Kidney capillary endothelial cell (primary cell): ENCODE measurements around the gene CYFIP2.

Experiments
- DNase-seq: peaks from one replicate; pipeline ENCODE4 v3.0.0-alpha.2; 2018; ENCODE audit warnings: low spot score

Gene CYFIP2

DNA sequence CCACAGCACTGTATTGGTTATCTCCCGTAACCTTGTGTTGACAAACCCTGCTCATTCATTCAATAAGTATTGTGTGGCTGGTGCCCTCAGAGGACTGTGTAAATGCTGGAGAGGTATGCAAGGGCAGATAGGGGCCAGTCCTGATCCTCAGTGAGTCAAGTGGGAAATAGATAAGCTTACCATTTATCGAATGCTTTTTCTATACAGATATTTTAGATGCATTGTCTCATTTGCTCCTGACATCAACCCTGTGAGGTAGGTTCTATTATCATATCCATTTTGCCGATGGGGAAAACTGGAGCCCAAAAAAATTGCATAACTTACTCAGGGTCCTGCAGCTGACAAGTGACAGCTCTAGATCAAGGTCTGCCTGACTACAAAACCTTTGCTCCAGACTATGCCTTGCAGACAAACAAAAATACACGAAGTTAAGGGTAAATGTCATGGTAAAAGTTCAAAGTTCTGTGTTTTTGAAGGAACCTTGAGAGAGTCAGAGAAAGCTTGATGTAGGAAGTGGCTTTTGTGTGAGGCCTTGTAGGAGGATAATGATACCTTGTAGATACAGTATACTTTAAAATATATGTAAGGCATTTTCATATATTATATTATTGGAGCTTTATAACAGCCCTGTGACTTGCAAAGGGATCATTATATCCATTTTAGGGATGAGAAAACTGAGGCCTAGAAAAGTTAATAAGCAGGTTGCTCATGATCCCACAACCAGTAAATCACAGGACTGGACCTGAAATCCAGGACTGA is 22.7 kb downstream of the CYFIP2 start:
- no peak for DNase-seq

GRCh38 chr5:157289164-157289819 is 23.4 kb downstream of the CYFIP2 start:
- no peak for DNase-seq

GRCh38 chr5:157290156-157290980 is 24.4 kb downstream of the CYFIP2 start:
- DNase-seq = no peak

GRCh38 chr5:157290981-157291711 is 25.2 kb downstream of the CYFIP2 start:
- no peak for DNase-seq

- no peak for DNase-seq
Measured at GRCh38 chr5:157292599-157292998, 26.7 kb downstream of the CYFIP2 start.

GRCh38 chr5:157294407-157295091 is 28.6 kb downstream of the CYFIP2 start:
- no peak for DNase-seq

- DNase-seq = no peak
Measured at GRCh38 chr5:157295247-157295646, 29.3 kb downstream of the CYFIP2 start.

GRCh38 chr5:157300564-157300963 is 34.6 kb downstream of the CYFIP2 start:
- DNase-seq = no peak

- DNase-seq = no peak
Measured at GRCh38 chr5:157301066-157301465, 35.1 kb downstream of the CYFIP2 start.

DNA sequence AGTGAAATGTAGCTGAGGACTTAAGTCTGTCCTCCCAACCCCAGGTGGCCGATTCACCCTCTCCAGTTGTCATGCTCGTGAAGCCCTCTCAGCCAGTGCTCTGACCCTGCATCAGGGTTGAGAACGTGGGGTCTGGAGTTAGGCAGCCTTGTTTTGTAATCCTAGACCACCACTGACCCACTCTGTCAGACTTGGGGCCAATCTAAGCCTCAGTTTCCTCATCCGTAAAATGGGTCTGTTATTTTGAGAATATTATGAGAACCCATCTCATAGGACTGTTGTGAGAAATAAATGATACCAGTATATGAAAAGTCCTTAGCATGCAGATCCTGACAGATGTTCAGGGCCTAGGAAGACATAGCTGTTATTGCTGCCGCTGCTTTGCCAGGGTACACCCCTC is 37.1 kb downstream of the CYFIP2 start:
- no peak for DNase-seq

DNA sequence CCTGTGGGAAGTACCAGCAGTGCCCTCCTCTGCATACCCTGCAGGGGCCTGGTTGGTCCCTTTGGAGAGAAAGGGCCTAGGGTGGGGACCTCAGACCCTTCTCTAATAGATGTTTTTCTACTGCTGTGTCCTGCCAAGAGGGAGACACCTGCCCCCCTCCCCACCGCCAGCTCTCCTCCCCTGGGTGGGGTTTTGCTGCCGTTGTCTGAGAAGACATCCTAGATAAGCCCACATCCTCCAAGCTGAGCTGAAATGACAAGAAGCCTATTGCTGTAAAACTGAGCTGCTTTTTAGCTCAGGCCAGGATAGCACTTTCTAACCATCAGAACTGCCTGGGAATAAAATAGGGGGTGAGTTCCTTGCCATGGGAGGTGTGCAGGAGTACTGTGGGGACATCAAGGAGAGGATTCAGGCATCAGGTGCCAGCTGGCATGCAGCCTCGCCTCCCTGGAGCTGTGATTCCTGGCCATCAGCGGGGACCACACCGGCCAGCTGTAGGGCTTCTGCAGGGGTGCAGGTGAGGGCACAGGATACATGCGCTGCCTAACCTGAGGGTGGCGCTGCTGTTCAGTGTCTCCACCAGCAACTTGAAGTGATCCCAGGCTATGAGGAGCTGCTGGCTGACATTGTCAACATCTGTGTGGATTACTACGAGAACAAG is 37.9 kb downstream of the CYFIP2 start:
- no peak for DNase-seq

DNA sequence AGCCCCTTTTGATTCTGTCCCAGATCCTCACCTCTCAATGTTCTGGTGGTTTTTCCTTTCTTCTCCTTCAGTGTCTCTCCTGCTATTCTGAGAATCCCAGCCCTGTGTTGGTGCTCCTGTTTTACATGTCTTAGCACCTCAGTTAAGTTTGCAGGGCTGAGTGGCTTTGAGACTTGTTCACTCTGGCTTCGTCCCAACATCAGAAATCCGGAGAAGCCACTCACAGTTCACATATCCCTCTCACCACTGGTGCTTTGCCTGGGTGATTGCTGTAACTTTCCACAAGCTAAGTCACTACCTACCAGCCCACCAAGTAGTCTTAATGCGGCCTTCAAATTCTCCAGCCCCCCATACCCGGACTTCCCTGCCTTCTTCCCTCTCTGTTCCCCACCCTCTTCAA is 40.2 kb downstream of the CYFIP2 start:
- DNase-seq = no peak

DNA sequence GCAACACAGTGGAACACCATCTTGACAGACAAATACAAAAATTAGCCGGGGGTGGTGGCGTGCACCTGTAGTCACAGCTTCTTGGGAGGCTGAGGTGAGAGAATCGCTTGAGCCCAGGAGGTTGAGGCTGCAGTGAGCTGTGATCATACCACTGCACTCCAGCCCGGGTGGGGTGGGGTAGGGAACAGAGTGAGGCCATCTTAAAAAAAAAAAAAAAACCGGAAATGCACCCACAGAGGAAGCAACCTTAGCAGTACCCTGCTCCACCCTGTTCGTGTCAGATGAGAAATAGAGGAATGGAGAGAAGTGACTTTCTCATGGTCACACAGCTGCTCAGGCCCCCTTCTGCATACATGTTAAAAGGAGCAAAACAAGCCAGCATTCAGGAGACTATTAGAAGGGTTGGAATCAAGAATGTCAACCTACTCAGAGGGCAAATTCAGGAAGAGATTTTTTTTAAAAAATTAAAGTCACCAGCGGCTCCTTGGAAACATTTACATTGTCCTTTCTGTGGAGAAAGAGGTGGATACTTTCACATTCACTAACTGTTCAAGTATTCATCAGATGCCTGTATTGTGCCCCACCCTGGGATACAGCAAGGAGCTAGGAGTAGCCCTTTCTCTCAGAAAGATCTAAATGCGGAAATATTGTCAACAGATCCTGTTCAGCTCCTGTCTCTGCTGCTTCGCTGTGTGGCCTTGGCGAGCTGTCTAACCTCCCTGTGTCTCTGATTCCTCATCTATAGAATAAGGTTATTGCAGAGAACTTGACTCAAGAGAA is 41.0 kb downstream of the CYFIP2 start:
- DNase-seq = no peak

- no peak for DNase-seq
Measured at GRCh38 chr5:157308836-157309465, 43.0 kb downstream of the CYFIP2 start.

GRCh38 chr5:157309796-157310195 is 43.9 kb downstream of the CYFIP2 start:
- DNase-seq = no peak

GRCh38 chr5:157311595-157311994 is 45.7 kb downstream of the CYFIP2 start:
- DNase-seq = no peak

- DNase-seq = peak; percentile 43
Measured at GRCh38 chr5:157312492-157312891, 46.6 kb downstream of the CYFIP2 start.

DNA sequence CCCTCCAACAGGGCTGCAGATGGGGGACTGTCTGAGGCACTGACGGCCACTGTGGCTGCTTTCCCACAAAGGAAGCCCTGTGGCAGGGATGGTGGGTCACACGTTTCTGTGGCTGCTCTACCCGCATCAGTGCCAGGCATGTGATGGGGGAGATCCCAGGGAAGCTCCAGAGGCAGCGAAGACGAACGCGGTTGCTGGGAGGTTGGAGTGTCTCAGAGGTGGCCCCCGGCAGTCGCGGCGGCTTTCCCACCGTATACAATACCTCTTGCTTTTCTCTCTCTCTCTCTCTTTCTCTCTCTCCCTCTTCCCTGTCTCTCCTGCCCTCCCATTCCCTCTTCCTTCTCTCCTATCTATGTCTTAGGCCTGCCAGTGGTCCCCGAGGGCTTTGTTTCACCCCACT is 56.7 kb downstream of the CYFIP2 start:
- DNase-seq = no peak

GRCh38 chr5:157323107-157323706 is 57.3 kb downstream of the CYFIP2 start:
- no peak for DNase-seq
